ENCODE results near the gene RSPO3. TPM values are rescaled to one million over a fixed set of nuclear protein-coding genes. Genes with fewer than 3 reads are reported as not detected.

RSPO3 gene
- total RNA-seq, 6 experiments from 2014 or later, result 0.75 to 3.6 (median 1.3) TPM

GRCh38 chr6:127103482-127103881 is 15.0 kb upstream of the RSPO3 start:
- 19% methylated on average over 2 of the region's 2 CpGs for WGBS (ENCODE audit: insufficient coverage, low coverage, low lambda C conversion rate, missing lambda C conversion rate)
- intact Hi-C loops (cut with DNase I), result no loop called here
- TF ChIP-seq, protein P1, sequence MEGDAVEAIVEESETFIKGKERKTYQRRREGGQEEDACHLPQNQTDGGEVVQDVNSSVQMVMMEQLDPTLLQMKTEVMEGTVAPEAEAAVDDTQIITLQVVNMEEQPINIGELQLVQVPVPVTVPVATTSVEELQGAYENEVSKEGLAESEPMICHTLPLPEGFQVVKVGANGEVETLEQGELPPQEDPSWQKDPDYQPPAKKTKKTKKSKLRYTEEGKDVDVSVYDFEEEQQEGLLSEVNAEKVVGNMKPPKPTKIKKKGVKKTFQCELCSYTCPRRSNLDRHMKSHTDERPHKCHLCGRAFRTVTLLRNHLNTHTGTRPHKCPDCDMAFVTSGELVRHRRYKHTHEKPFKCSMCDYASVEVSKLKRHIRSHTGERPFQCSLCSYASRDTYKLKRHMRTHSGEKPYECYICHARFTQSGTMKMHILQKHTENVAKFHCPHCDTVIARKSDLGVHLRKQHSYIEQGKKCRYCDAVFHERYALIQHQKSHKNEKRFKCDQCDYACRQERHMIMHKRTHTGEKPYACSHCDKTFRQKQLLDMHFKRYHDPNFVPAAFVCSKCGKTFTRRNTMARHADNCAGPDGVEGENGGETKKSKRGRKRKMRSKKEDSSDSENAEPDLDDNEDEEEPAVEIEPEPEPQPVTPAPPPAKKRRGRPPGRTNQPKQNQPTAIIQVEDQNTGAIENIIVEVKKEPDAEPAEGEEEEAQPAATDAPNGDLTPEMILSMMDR (IDR thresholded peaks at IDR 0.05), result no peak
- TF ChIP-seq POLR2A (IDR thresholded peaks at IDR 0.05), result no peak
- Histone ChIP-seq H3K36me3 (no peaks in the 10 kb centered on the region), H3K4me3 (no peak overlapping the region), H3K27ac (no peak overlapping the region), H3K27me3 (no peaks in the 10 kb centered on the region), H3K9me3 (no peaks in the 10 kb centered on the region), H3K4me1 (no peaks in the 10 kb centered on the region)
- ATAC-seq, result no peak
- DNase-seq, result no peak

DNA sequence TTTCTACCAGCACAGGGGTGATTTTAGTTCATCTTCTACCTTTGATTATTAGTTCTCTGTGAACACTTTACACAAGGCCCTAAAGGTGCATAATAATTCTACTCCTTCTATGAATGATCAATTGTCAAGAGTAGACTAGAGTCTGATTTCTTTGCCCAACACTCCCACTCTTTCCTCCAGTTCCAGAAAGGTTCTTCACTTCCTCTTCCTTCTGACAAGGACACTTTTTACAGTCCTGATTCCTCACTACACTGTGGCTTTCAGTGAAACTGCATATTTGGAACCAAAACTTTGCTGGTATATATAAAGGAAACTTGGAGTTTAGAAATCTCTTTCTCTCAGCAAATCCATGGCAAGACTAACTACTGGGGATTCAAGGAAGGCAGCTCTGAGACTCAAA is 10.6 kb upstream of the RSPO3 start:
- Histone ChIP-seq H3K27ac (no peak overlapping the region), H3K9me3 (no peaks in the 10 kb centered on the region), H3K4me1 (no peaks in the 10 kb centered on the region), H3K27me3 (no peaks in the 10 kb centered on the region), H3K36me3 (no peaks in the 10 kb centered on the region), H3K4me3 (no peak overlapping the region)
- ATAC-seq (no peak), DNase-seq (no peak)
- intact Hi-C loops (cut with DNase I), result no loop called here
- TF ChIP-seq, protein P1 (IDR thresholded peaks at IDR 0.05), result no peak
- no peak for TF ChIP-seq POLR2A (IDR thresholded peaks at IDR 0.05)

DNA sequence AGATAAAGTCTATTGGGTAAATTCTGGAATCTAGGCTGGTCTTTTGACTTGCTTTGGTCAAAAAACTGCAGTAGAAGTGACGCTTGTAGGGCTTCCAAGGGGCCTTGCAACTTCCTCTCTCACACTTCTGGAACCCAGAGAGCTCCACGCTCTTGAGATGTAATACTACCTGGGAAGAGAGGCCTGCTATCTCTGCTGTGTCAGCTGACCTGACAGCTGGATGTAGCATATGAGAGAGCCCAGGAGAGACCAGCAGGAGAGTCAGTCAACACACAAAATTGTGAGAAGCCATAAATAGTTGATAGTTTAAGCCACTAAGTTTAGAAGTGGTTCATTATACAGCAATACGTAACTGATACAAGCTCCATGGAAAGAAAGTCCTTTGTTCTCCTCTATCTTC is 7.8 kb upstream of the RSPO3 start:
- Histone ChIP-seq H3K4me3 (no peak overlapping the region), H3K9me3 (no peaks in the 10 kb centered on the region), H3K36me3 (no peaks in the 10 kb centered on the region), H3K27ac (no peak overlapping the region), H3K27me3 (no peaks in the 10 kb centered on the region), H3K4me1 (no peaks in the 10 kb centered on the region)
- WGBS (ENCODE audit: insufficient coverage, low coverage, low lambda C conversion rate, missing lambda C conversion rate), result 81% methylated on average over 3 of the region's 3 CpGs
- DNase-seq (no peak), ATAC-seq (no peak)
- intact Hi-C loops (cut with DNase I), result no loop called here
- no peak for TF ChIP-seq POLR2A (IDR thresholded peaks at IDR 0.05)
- TF ChIP-seq, protein P1 (IDR thresholded peaks at IDR 0.05), result no peak

DNA sequence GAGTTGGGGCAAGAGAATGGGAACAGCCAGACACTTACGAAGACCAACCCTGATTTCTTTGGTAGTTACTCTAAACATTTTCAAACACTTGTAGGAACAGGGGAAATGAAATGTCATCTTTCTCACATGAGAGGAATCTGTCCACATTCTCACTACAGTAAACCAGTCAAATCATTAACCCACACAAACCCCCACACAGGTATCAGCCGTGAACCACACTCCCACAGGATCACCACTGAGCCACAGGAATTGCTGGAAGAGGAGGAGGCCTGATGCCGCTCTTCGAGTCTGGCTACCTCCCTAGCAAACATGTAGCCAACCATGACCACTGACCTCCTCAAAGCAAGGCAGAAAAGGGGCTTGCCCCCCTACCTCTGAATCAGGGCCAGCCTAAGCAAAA is 6.9 kb upstream of the RSPO3 start:
- TF ChIP-seq, protein P1 (IDR thresholded peaks at IDR 0.05), result no peak
- TF ChIP-seq POLR2A (IDR thresholded peaks at IDR 0.05), result no peak
- H3K4me3 ChIP-seq, result no peak overlapping the region
- no peaks in the 10 kb centered on the region for H3K4me1 ChIP-seq
- no peak overlapping the region for H3K27ac ChIP-seq
- no peak for DNase-seq
- H3K27me3 ChIP-seq, result no peaks in the 10 kb centered on the region
- H3K9me3 ChIP-seq, result no peaks in the 10 kb centered on the region
- no peaks in the 10 kb centered on the region for H3K36me3 ChIP-seq
- ATAC-seq, result no peak
- intact Hi-C loops (cut with DNase I), result no loop called here
- 89% methylated on average over 1 of the region's 4 CpGs for WGBS (ENCODE audit: insufficient coverage, low coverage, low lambda C conversion rate, missing lambda C conversion rate)

GRCh38 chr6:127114214-127114760 is 4.2 kb upstream of the RSPO3 start:
- ATAC-seq (no peak), DNase-seq (no peak)
- 7% methylated on average over 1 of the region's 1 CpG for WGBS (ENCODE audit: insufficient coverage, low coverage, low lambda C conversion rate, missing lambda C conversion rate)

More at GRCh38 chr6:127114214-127114760, 4.2 kb upstream of the RSPO3 start:
- Histone ChIP-seq H3K27me3 (peaks cover 0 to 4% of the 10 kb centered on the region in 2 donors), H3K36me3 (no peaks in the 10 kb centered on the region), H3K4me1 (peaks cover 0 to 4% (median 0%) of the 10 kb centered on the region in 4 donors), H3K4me3 (no peak overlapping the region), H3K9me3 (no peaks in the 10 kb centered on the region), H3K27ac (no peak overlapping the region)
- TF ChIP-seq, protein P1 (IDR thresholded peaks at IDR 0.05), result no peak
- no peak for TF ChIP-seq POLR2A (IDR thresholded peaks at IDR 0.05)
- intact Hi-C loops (cut with DNase I), result no loop called here

Measured in right lobe of liver (tissue), 6 donors.